B cell (primary cell): Measurements from ENCODE around the gene GIGYF2. TPM values are rescaled to one million over a fixed set of nuclear protein-coding genes. Genes with fewer than 3 reads are reported as not detected.

Experiments
- ATAC-seq: fragments of 200-7000 bp; cut with Tn5 transposase; one replicate; pipeline ENCODE4 v1.10.0; 2021; ENCODE audit warnings: low read depth, mild to moderate bottlenecking, moderate number of reproducible peaks, moderate library complexity
- CTCF ChIA-PET: fragments of 350-600 bp; sonication (Branson Sonifier 250); formaldehyde crosslinking; loops from one replicate; lab custom pipeline; 2021; ENCODE audit warnings: antibody characterized with exemption, inconsistent platforms; lab: Charles Lee
- POLR2A ChIA-PET: fragments of 350-600 bp; sonication (Branson Sonifier 250); formaldehyde crosslinking; loops from one replicate; lab custom pipeline; 2021; ENCODE audit warnings: antibody characterized with exemption; lab: Charles Lee
- DNase-seq: peaks from one replicate; pipeline ENCODE4 v3.0.0; 2013
- H2AFZ ChIP-seq: 2 replicates; pipeline ENCODE4 v1.6.1; 2012; ENCODE audit warnings: mild to moderate bottlenecking, low read depth, low read length; ENCODE audit not compliant: insufficient read depth, poor library complexity, severe bottlenecking
- H3K27ac ChIP-seq, 2 donors: 1 replicate in 1 of 2; 2 replicates in 1 of 2; pipeline ENCODE4 v1.5.1; 2012 to 2013; ENCODE audit warnings: low read length in 2 of 2, mild to moderate bottlenecking in 2 of 2, moderate library complexity in 1 of 2
- H3K27me3 ChIP-seq, 4 experiments: fragments of 200-600 bp in 1 of 4; sonication (generic) in 1 of 4; replicated peaks in 1 of 4; 1 replicate in 2 of 4; 2 replicates in 2 of 4; pipeline versions ENCODE4 v1.6.1 to v1.7.0; 2013 to 2016; ENCODE audit warnings: low read length in 3 of 4, mild to moderate bottlenecking in 2 of 4, mixed read lengths in 1 of 4, moderate library complexity in 1 of 4; ENCODE audit not compliant: insufficient read depth in 4 of 4, control insufficient read depth in 3 of 4; ENCODE audit errors: control extremely low read depth in 1 of 4
- H3K36me3 ChIP-seq, 2 experiments: replicated peaks in 1 of 2; 1 replicate in 1 of 2; 2 replicates in 1 of 2; pipeline versions ENCODE4 v1.6.1 to v1.7.1; 2013; ENCODE audit warnings: low read length in 1 of 2; ENCODE audit not compliant: insufficient read depth in 2 of 2, control insufficient read depth in 1 of 2; ENCODE audit errors: control extremely low read depth in 1 of 2, extremely low read depth in 1 of 2
- H3K4me1 ChIP-seq, 2 donors: fragments of 200-600 bp in 1 of 2; sonication (generic) in 1 of 2; 1 replicate in 1 of 2; 2 replicates in 1 of 2; pipeline versions ENCODE4 v1.5.1 to v1.6.1; 2013 to 2017; ENCODE audit warnings: low read length in 2 of 2; ENCODE audit not compliant: control insufficient read depth in 2 of 2, insufficient read depth in 2 of 2
- H3K4me2 ChIP-seq: replicated peaks from 2 replicates; pipeline ENCODE3; 2012; ENCODE audit warnings: mild to moderate bottlenecking, low read depth, low read length; ENCODE audit not compliant: poor library complexity, severe bottlenecking
- H3K4me3 ChIP-seq, 5 experiments: fragments of 200-600 bp in 1 of 5; sonication (generic) in 1 of 5; 1 replicate in 3 of 5; 2 replicates in 2 of 5; pipeline versions ENCODE4 v1.5.1 to v1.7.0; 2011 to 2016; ENCODE audit warnings: low read length in 4 of 5, mild to moderate bottlenecking in 4 of 5, low read depth in 2 of 5, control low read depth in 1 of 5, moderate library complexity in 1 of 5; ENCODE audit not compliant: insufficient read depth in 1 of 5; ENCODE audit errors: control extremely low read depth in 1 of 5, extremely low read depth in 1 of 5
- H3K79me2 ChIP-seq: fragments of 200-600 bp; sonication (generic); one replicate; pipeline ENCODE4 v1.6.0; 2016; ENCODE audit warnings: low read length; ENCODE audit not compliant: control insufficient read depth, insufficient read depth
- H3K9ac ChIP-seq: fragments of 200-600 bp; sonication (generic); 2 replicates; pipeline ENCODE4 v1.6.1; 2017; ENCODE audit warnings: mild to moderate bottlenecking, low read length, moderate library complexity
- H3K9me3 ChIP-seq, 3 donors: one replicate each; pipeline versions ENCODE4 v1.6.1 to v1.7.1; 2013; ENCODE audit warnings: low read length in 2 of 3; ENCODE audit not compliant: control insufficient read depth in 2 of 3, insufficient read depth in 1 of 3; ENCODE audit errors: control extremely low read depth in 1 of 3
- H4K20me1 ChIP-seq: 2 replicates; pipeline ENCODE4 v1.6.0; 2012; ENCODE audit warnings: mild to moderate bottlenecking, low read length; ENCODE audit not compliant: insufficient read depth, control insufficient read depth, poor library complexity, severe bottlenecking
- H3K27ac Mint-ChIP-seq: one replicate; pipeline ENCODE4 v1.8.0; 2021; ENCODE audit warnings: mixed read lengths
- H3K27me3 Mint-ChIP-seq: one replicate; pipeline ENCODE4 v1.8.0; 2021; ENCODE audit warnings: mixed read lengths
- H3K4me1 Mint-ChIP-seq: one replicate; pipeline ENCODE4 v1.8.0; 2021; ENCODE audit warnings: mixed read lengths
- H3K4me3 Mint-ChIP-seq: one replicate; pipeline ENCODE4 v1.8.0; 2021; ENCODE audit warnings: mixed read lengths
- H3K9me3 Mint-ChIP-seq: one replicate; pipeline ENCODE4 v1.8.0; 2022; ENCODE audit warnings: mixed read lengths; ENCODE audit not compliant: insufficient read depth
- CTCF ChIP-seq: fragments of 200-600 bp; IDR thresholded peaks from one replicate; pipeline ENCODE4 v1.8.0; 2022; ENCODE audit warnings: antibody characterized with exemption, mild to moderate bottlenecking
- EZH2 ChIP-seq: IDR thresholded peaks from 2 replicates; pipeline ENCODE4 v1.6.1; 2012; ENCODE audit warnings: borderline replicate concordance, low read depth, mild to moderate bottlenecking, moderate library complexity, low read length; ENCODE audit not compliant: insufficient read depth, poor library complexity, severe bottlenecking
- WGBS: methylation state at CpG from one replicate; pipeline ENCODE4 v1.1.5; 2013; ENCODE audit warnings: missing lambda C conversion rate; ENCODE audit not compliant: insufficient coverage; 5-methylcytosine and 5-hydroxymethylcytosine counted together
- intact Hi-C: fragments of 100-400 bp; cut with micrococcal nuclease; formaldehyde crosslinking; loops from one replicate; pipeline ENCODE4 v1.10.0; 2022
- polyA plus RNA-seq: library from polyadenylated mRNA; depleted of rRNA; stranded (reverse); fragments of >200 nt; gene quantifications from 2 replicates; pipeline ENCODE4 v1.2.3, GENCODE V29; 2012
- total RNA-seq, 2 donors: library from RNA; stranded (reverse); fragments of 120-200 nt in 1 of 2; gene quantifications; 1 replicate in 1 of 2; 2 replicates in 1 of 2; pipeline versions ENCODE4 v1.2.3 to v1.2.4, GENCODE V29; 2013 to 2022

Gene GIGYF2
- total and polyA plus RNA-seq, 2 donors (not counting 1 experiment from before 2014, with no cell fraction given) = 7.2 to 108 TPM

- 83% methylated on average over 1 of the region's 1 CpG for WGBS
- no peak overlapping the region for H3K4me3 Mint-ChIP-seq
These were observed 25.9 kb downstream of the GIGYF2 start for GRCh38 chr2:232723027-232723426.

GRCh38 chr2:232728785-232729184 lies 31.7 kb downstream of the GIGYF2 start:
- Histone ChIP-seq H3K27me3 (no peaks in the 10 kb centered on the region), H3K36me3 (peaks cover 4 to 44% of the 10 kb centered on the region in 2 experiments), H3K9me3 (no peaks in the 10 kb centered on the region), H4K20me1 (peaks cover 21% of the 10 kb centered on the region), H3K4me2 (no peak overlapping the region), H3K9ac (no peak overlapping the region), H2AFZ (no peak overlapping the region), H3K4me3 (no peak overlapping the region), H3K27ac (no peak overlapping the region), H3K79me2 (peaks cover 51% of the 10 kb centered on the region), H3K4me1 (no peaks in the 10 kb centered on the region)
- 100% methylated on average over 2 of the region's 3 CpGs for WGBS
- H3K27me3 Mint-ChIP-seq = no peaks in the 10 kb centered on the region
- H3K27ac Mint-ChIP-seq = no peak overlapping the region
- intact Hi-C loops = no loop called here
- no peaks in the 10 kb centered on the region for H3K9me3 Mint-ChIP-seq
- no peak for ATAC-seq
- POLR2A ChIA-PET = no interaction called here
- TF ChIP-seq EZH2 (no peak), CTCF (no peak)
- DNase-seq = no peak
- CTCF ChIA-PET = no interaction called here
- H3K4me3 Mint-ChIP-seq = no peak overlapping the region
- no peaks in the 10 kb centered on the region for H3K4me1 Mint-ChIP-seq

More at GRCh38 chr2:232723027-232723426, 25.9 kb downstream of the GIGYF2 start:
- no peak overlapping the region for H3K4me2 ChIP-seq
- H3K9ac ChIP-seq = no peak overlapping the region
- ATAC-seq (no peak), DNase-seq (no peak)
- no peak overlapping the region for H2AFZ ChIP-seq
- H3K9me3 ChIP-seq = no peaks in the 10 kb centered on the region
- Mint-ChIP-seq H3K27me3 (no peaks in the 10 kb centered on the region), H3K9me3 (no peaks in the 10 kb centered on the region), H3K27ac (no peak overlapping the region), H3K4me1 (peaks cover 14% of the 10 kb centered on the region)
- H4K20me1 ChIP-seq = peaks cover 45% of the 10 kb centered on the region
- TF ChIP-seq CTCF (no peak), EZH2 (no peak)
- H3K36me3 ChIP-seq = peaks cover 2 to 43% of the 10 kb centered on the region in 2 experiments
- H3K4me1 ChIP-seq = no peaks in the 10 kb centered on the region
- H3K27me3 ChIP-seq = no peaks in the 10 kb centered on the region
- no peak overlapping the region for H3K4me3 ChIP-seq
- H3K79me2 ChIP-seq = peaks cover 75% of the 10 kb centered on the region
- intact Hi-C loops = no loop called here
- CTCF ChIA-PET = no interaction called here
- no peak overlapping the region for H3K27ac ChIP-seq
- POLR2A ChIA-PET = no interaction called here
